A549 (cell line): ENCODE results near the gene RPRD1A. TPM values are rescaled to one million over a fixed set of nuclear protein-coding genes. Genes with fewer than 3 reads are reported as not detected.

Source experiments
- ATAC-seq, 2 experiments: fragments of 200-7000 bp in 1 of 2; fragments of >200 bp in 1 of 2; cut with Nextera tagmentation in 1 of 2; cut with Tn5 transposase in 1 of 2; 3 replicates each; pipeline versions ENCODE4 v1.8.0 to v1.9.1; 2018 to 2020; ENCODE audit warnings: mild to moderate bottlenecking in 1 of 2, moderate library complexity in 1 of 2
- CTCF ChIA-PET: fragments of 300-600 bp; sonication (Branson Sonifier 250); formaldehyde crosslinking; extraction: SDS; loops from one replicate; lab custom pipeline; 2021; ENCODE audit warnings: antibody characterized with exemption, inconsistent platforms; lab: Yijun Ruan, JAX
- POLR2A ChIA-PET: fragments of 350-600 bp; formaldehyde crosslinking; extraction: SDS; loops from one replicate; lab custom pipeline; 2021; ENCODE audit warnings: antibody characterized with exemption, inconsistent platforms; lab: Yijun Ruan, JAX
- DNase-seq, 2 experiments: peaks; one replicate each; pipeline versions ENCODE4 v3.0.0 to v3.0.0-alpha.2; 2011 to 2016; ENCODE audit warnings: low read depth in 1 of 2, low spot score in 1 of 2
- FAIRE-seq: peaks from 2 replicates; lab custom pipeline; 2011; peaks lifted over from hg19 to GRCh38; lab: Jason Lieb, UNC
- H3K27ac ChIP-seq, 2 experiments: fragments of >200 bp; sonication (Bioruptor Twin); formaldehyde crosslinking; 3 replicates each; pipeline ENCODE4 v1.5.1; 2016 to 2017
- H3K4me1 ChIP-seq: fragments of >200 bp; sonication (Bioruptor Twin); formaldehyde crosslinking; 3 replicates; pipeline ENCODE4 v1.6.1; 2016
- H3K4me2 ChIP-seq: fragments of >200 bp; sonication (Bioruptor Twin); formaldehyde crosslinking; 3 replicates; pipeline ENCODE4 v1.6.1; 2016
- H3K4me3 ChIP-seq: fragments of >200 bp; sonication (Bioruptor Twin); formaldehyde crosslinking; 3 replicates; pipeline ENCODE4 v1.5.1; 2016
- H3K9me3 ChIP-seq: fragments of >200 bp; sonication (Bioruptor Twin); formaldehyde crosslinking; 3 replicates; pipeline ENCODE4 v1.6.1; 2016
- BHLHE40 ChIP-seq: IDR thresholded peaks from 2 replicates; pipeline ENCODE4 v1.6.1; 2012; ENCODE audit warnings: low read depth, low read length, inconsistent platforms
- CTCF ChIP-seq: fragments of >200 bp; sonication (Bioruptor Twin); formaldehyde crosslinking; IDR thresholded peaks from 3 replicates; pipeline ENCODE4 v1.5.1; 2016
- FOSL2 ChIP-seq, 2 experiments: fragments of 450-650 bp in 1 of 2; fragments of >200 bp in 1 of 2; sonication (Bioruptor Twin) in 1 of 2; formaldehyde crosslinking; IDR thresholded peaks; 2 replicates each; pipeline versions ENCODE4 v1.5.0 to v1.6.1; 2016 to 2020; ENCODE audit warnings: mild to moderate bottlenecking in 1 of 2, moderate library complexity in 1 of 2
- GATA3 ChIP-seq: IDR thresholded peaks from 2 replicates; pipeline ENCODE4 v1.6.1; 2012; ENCODE audit warnings: borderline replicate concordance
- HMGXB4 ChIP-seq: fragments of 250-450 bp; sonication (Bioruptor Pico); IDR thresholded peaks from 2 replicates; pipeline ENCODE4 v1.5.0; 2021; ENCODE audit warnings: mild to moderate bottlenecking, moderate library complexity, borderline replicate concordance
- JUN ChIP-seq, 2 experiments: fragments of >200 bp; sonication (Bioruptor Twin); formaldehyde crosslinking; IDR thresholded peaks; 2 replicates in 1 of 2; 3 replicates in 1 of 2; pipeline ENCODE4 v1.6.1; 2016 to 2017
- JUNB ChIP-seq: fragments of >200 bp; sonication (Bioruptor Twin); formaldehyde crosslinking; IDR thresholded peaks from 2 replicates; pipeline ENCODE4 v1.6.1; 2016
- KDM1A ChIP-seq: fragments of 200-600 bp; sonication (generic); IDR thresholded peaks from 2 replicates; pipeline ENCODE4 v1.6.1; 2016; ENCODE audit warnings: low read depth, mild to moderate bottlenecking
- KDM5A ChIP-seq: fragments of 200-600 bp; sonication (generic); IDR thresholded peaks from 2 replicates; pipeline ENCODE4 v1.6.1; 2016; ENCODE audit warnings: antibody characterized with exemption, mild to moderate bottlenecking
- PHF8 ChIP-seq: fragments of 200-600 bp; sonication (generic); IDR thresholded peaks from 2 replicates; pipeline ENCODE4 v1.6.1; 2016; ENCODE audit warnings: low read depth, mild to moderate bottlenecking, antibody characterized with exemption, moderate library complexity, borderline replicate concordance
- POLR2A ChIP-seq: IDR thresholded peaks from 2 replicates; pipeline ENCODE4 v1.6.1; 2012; ENCODE audit warnings: mild to moderate bottlenecking, low read length
- RCOR1 ChIP-seq: fragments of 150-350 bp; IDR thresholded peaks from 2 replicates; pipeline ENCODE4 v1.6.1; 2014; ENCODE audit warnings: antibody characterized with exemption, low read length, low read depth
- RNF2 ChIP-seq: fragments of 200-600 bp; sonication (generic); IDR thresholded peaks from 2 replicates; pipeline ENCODE4 v1.6.1; 2016; ENCODE audit warnings: low read depth, mild to moderate bottlenecking, antibody characterized with exemption, moderate library complexity, borderline replicate concordance
- SREBF2 ChIP-seq: fragments of 450-650 bp; IDR thresholded peaks from 2 replicates; pipeline ENCODE4 v1.6.1; 2014; ENCODE audit warnings: mild to moderate bottlenecking, moderate library complexity
- TFCP2L1 ChIP-seq: fragments of 250-450 bp; sonication (Bioruptor Pico); IDR thresholded peaks from 2 replicates; pipeline ENCODE4 v1.5.0; 2021; ENCODE audit warnings: mild to moderate bottlenecking
- ZC3H11A ChIP-seq: fragments of 450-650 bp; IDR thresholded peaks from 2 replicates; pipeline ENCODE4 v1.6.1; 2014; ENCODE audit warnings: antibody characterized with exemption, mild to moderate bottlenecking
- ZNF302 ChIP-seq: fragments of 250-450 bp; sonication (Bioruptor Pico); IDR thresholded peaks from 2 replicates; pipeline ENCODE4 v1.9.0; 2021; ENCODE audit warnings: inconsistent platforms, mild to moderate bottlenecking, moderate library complexity
- WGBS: methylation state at CpG from one replicate; pipeline ENCODE4 v1.1.6; 2017; ENCODE audit errors: missing lambda C conversion rate; 5-methylcytosine and 5-hydroxymethylcytosine counted together
- polyA plus RNA-seq, 4 experiments: library from polyadenylated mRNA; depleted of rRNA in 3 of 4; stranded (reverse); fragments of >200 nt; fragmentation: RNase III in 1 of 4; extraction: RNeasy Plus Mini Kit Qiagen cat#74134 plus additional on column Dnase treatment in 1 of 4; gene quantifications; 2 replicates in 3 of 4; 3 replicates in 1 of 4; pipeline ENCODE4 v1.2.3, GENCODE V29; 2011 to 2017
- TF ChIP-seq, protein P1 (sequence below): IDR thresholded peaks from 2 replicates; pipeline ENCODE4 v1.6.1; 2012
- TF ChIP-seq, protein P2 (sequence below): fragments of >200 bp; sonication (Bioruptor Twin); formaldehyde crosslinking; IDR thresholded peaks from 3 replicates; pipeline ENCODE4 v1.6.1; 2016

Gene RPRD1A
- polyA plus RNA-seq, 2 of the 4 experiments (the other 2 are of a cell fraction) = 25.8 to 58.2 TPM

- CTCF ChIA-PET = no interaction called here
- Histone ChIP-seq H3K4me1 (peaks cover 6% of the 10 kb centered on the region; the same call in 1 of the 3 replicates), H3K4me2 (peak overlapping the region; percentile 66), H3K4me3 (peak overlapping the region; percentile 61; the same call in 2 of the 3 replicates), H3K27ac (no peak overlapping the region), H3K9me3 (no peaks in the 10 kb centered on the region)
- TF ChIP-seq BHLHE40 (no peak), JUNB (no peak), HMGXB4 (CRISPR knock-in tag) (no peak), SREBF2 (no peak), CTCF (no peak), FOSL2 (IDR thresholded peaks at IDR 0.05) (no peak), FOSL2 (CRISPR knock-in tag; IDR thresholded peaks at IDR 0.05) (no peak), ZNF302 (CRISPR knock-in tag) (no peak), RNF2 (no peak), TFCP2L1 (CRISPR knock-in tag) (no peak), ZC3H11A (no peak)
- no peak for FAIRE-seq
- no peak for DNase-seq
- WGBS = 84% methylated on average over 12 of the region's 12 CpGs
- POLR2A ChIA-PET = no interaction called here
- ATAC-seq = no peak
Measured at GRCh38 chr18:35973650-35974049, 93.7 kb downstream of the RPRD1A start.

DNA sequence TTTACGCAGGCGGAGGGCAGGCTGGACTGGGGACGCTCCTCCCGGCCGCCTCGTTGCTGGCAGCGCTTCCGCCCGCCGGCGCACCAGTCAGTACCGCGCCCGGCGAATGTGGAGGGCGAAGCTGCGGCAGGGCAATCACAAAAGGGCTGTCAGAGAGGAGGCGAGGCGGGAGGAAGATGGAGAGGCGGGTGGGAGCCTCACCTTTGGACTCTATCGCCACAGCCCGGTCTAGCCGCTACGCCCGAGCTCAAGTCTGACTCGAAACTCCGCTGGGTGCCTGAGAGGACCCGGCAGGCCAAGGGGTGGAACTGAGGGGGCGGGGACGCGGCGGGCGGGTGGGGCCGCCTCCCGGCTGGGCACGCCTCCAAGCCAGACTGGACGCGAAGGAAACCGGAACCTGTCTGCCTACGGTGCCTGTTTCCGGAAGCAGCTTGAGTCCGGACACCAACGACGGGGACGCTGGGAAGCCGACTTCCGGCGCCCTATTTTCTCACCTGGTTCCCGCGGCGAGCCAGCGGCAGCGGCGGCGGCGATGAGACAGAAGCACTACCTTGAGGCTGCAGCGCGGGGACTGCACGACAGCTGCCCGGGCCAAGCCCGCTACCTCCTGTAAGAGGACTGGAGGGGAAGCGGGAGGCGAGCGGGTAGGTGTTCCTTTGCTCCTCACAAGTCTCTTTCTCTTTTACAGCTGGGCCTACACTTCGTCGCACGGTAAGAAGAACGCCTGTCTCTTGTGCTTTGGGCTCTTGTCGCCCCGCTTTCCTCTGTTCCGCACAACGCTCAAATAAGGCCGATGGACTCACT, 95.0 kb downstream of the RPRD1A start, which contains the start of gene RMP24:
Gene RMP24 (plus strand): TSS at position 483 of the 804 bp plus-strand sequence.
- CTCF ChIA-PET = interaction anchor here (0.5 kb wide), 1 partner anchor 21 kb away, joined by 3 read pairs; no protein-coding TSS in a partner anchor

More for the DNA sequence above, 95.0 kb downstream of the RPRD1A start, which contains the start of gene RMP24:
- POLR2A ChIA-PET = interaction anchor here (0.5 to 1.4 kb wide), 12 partner anchors 11 to 599 kb away, joined by 3 to 9 read pairs (median 4); no protein-coding TSS in a partner anchor
- no peak for FAIRE-seq
- H3K27ac ChIP-seq = peak within 1 kb of the TSS; percentile 73 to 89
- ATAC-seq = peak; percentile 97 to 98
- H3K9me3 ChIP-seq = no peaks in the 10 kb centered on the region
- H3K4me1 ChIP-seq = peaks cover 6% of the 10 kb centered on the region; the same call in 1 of the 3 replicates
- WGBS = 3% methylated on average over 36 of the region's 73 CpGs
- H3K4me3 ChIP-seq = peak within 1 kb of the TSS; percentile 61
- no peak for TF ChIP-seq RCOR1
- TF ChIP-seq PHF8 = peak; percentile 50; the same call in 1 of the 2 replicates
- 0 out of 2 replicates have a peak, but pooled peaks have one; percentile 37 for TF ChIP-seq GATA3
- TF ChIP-seq, protein P1, sequence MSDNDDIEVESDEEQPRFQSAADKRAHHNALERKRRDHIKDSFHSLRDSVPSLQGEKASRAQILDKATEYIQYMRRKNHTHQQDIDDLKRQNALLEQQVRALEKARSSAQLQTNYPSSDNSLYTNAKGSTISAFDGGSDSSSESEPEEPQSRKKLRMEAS = peak; percentile 81
- TF ChIP-seq KDM5A = peak; percentile 77; the same call in 1 of the 2 replicates
- TF ChIP-seq, protein P2, sequence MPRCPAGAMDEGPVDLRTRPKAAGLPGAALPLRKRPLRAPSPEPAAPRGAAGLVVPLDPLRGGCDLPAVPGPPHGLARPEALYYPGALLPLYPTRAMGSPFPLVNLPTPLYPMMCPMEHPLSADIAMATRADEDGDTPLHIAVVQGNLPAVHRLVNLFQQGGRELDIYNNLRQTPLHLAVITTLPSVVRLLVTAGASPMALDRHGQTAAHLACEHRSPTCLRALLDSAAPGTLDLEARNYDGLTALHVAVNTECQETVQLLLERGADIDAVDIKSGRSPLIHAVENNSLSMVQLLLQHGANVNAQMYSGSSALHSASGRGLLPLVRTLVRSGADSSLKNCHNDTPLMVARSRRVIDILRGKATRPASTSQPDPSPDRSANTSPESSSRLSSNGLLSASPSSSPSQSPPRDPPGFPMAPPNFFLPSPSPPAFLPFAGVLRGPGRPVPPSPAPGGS = peak; percentile 78; the same call in 2 of the 3 replicates
- peak; percentile 85 for TF ChIP-seq POLR2A
- no peak for TF ChIP-seq KDM1A
- TF ChIP-seq JUN (IDR thresholded peaks at IDR 0.05) = peak in 1 of 2 experiments; percentile 84; a peak in 4 of 5 replicates
- TF ChIP-seq, all 56 proteins: peak for 7
- peak; percentile 66 to 95 for DNase-seq
- peak within 1 kb of the TSS; percentile 66 for H3K4me2 ChIP-seq
